H9 (cell line): ENCODE results near the gene UQCC2. TPM values are rescaled to one million over a fixed set of nuclear protein-coding genes. Genes with fewer than 3 reads are reported as not detected.

ENCODE experiments used
- DNase-seq: peaks from one replicate; pipeline ENCODE4 v3.0.0-alpha.2; 2017
- H2AFZ ChIP-seq: one replicate; pipeline ENCODE4 v1.6.1; 2013; ENCODE audit warnings: mild to moderate bottlenecking, low read length, control low read depth, moderate library complexity
- H2AK5ac ChIP-seq: 2 replicates; pipeline ENCODE4 v1.6.1; 2013; ENCODE audit warnings: low read length, control low read depth, mixed read lengths; ENCODE audit not compliant: insufficient read length
- H2BK120ac ChIP-seq: one replicate; pipeline ENCODE4 v1.6.1; 2013; ENCODE audit warnings: low read depth, mild to moderate bottlenecking, low read length, control low read depth, inconsistent platforms; ENCODE audit not compliant: poor library complexity, severe bottlenecking
- H2BK12ac ChIP-seq: 2 replicates; pipeline ENCODE4 v1.6.1; 2013; ENCODE audit warnings: low read length, control low read depth, mixed read lengths, low read depth; ENCODE audit not compliant: insufficient read length
- H2BK15ac ChIP-seq: 2 replicates; pipeline ENCODE4 v1.6.1; 2013; ENCODE audit warnings: low read depth, low read length, control low read depth
- H2BK20ac ChIP-seq: one replicate; pipeline ENCODE4 v1.6.1; 2013; ENCODE audit warnings: low read depth, mild to moderate bottlenecking, low read length, control low read depth, inconsistent platforms; ENCODE audit not compliant: poor library complexity, severe bottlenecking
- H2BK5ac ChIP-seq: 2 replicates; pipeline ENCODE4 v1.6.1; 2013; ENCODE audit warnings: low read length, control low read depth, mixed read lengths; ENCODE audit not compliant: insufficient read length
- H3K14ac ChIP-seq: 2 replicates; pipeline ENCODE4 v1.6.1; 2013; ENCODE audit warnings: low read length, control low read depth; ENCODE audit not compliant: insufficient read depth
- H3K18ac ChIP-seq: 2 replicates; pipeline ENCODE4 v1.6.1; 2013; ENCODE audit warnings: low read depth, mild to moderate bottlenecking, mixed read lengths, low read length, control low read depth; ENCODE audit not compliant: insufficient read length
- H3K23ac ChIP-seq: 2 replicates; pipeline ENCODE4 v1.6.1; 2013; ENCODE audit warnings: low read length, control low read depth, mixed read lengths, low read depth; ENCODE audit not compliant: insufficient read length
- H3K23me2 ChIP-seq: 2 replicates; pipeline ENCODE4 v1.6.1; 2013; ENCODE audit warnings: low read depth, mild to moderate bottlenecking, mixed read lengths, low read length, control low read depth; ENCODE audit not compliant: insufficient read length, poor library complexity, severe bottlenecking
- H3K27ac ChIP-seq: 2 replicates; pipeline ENCODE4 v1.5.1; 2013; ENCODE audit warnings: low read length, control low read depth, mixed read lengths, low read depth; ENCODE audit not compliant: insufficient read length
- H3K27me3 ChIP-seq: 2 replicates; pipeline ENCODE4 v1.6.1; 2013; ENCODE audit warnings: low read length, control low read depth, inconsistent platforms; ENCODE audit not compliant: insufficient read depth
- H3K4ac ChIP-seq: 2 replicates; pipeline ENCODE4 v1.6.1; 2013; ENCODE audit warnings: low read depth, mild to moderate bottlenecking, control low read depth, inconsistent platforms, low read length, moderate library complexity
- H3K4me1 ChIP-seq: 2 replicates; pipeline ENCODE4 v1.6.1; 2013; ENCODE audit warnings: low read length, control low read depth, inconsistent platforms; ENCODE audit not compliant: insufficient read depth
- H3K4me2 ChIP-seq: 2 replicates; pipeline ENCODE4 v1.6.1; 2013; ENCODE audit warnings: low read length, control low read depth, mixed read lengths; ENCODE audit not compliant: insufficient read length, insufficient read depth
- H3K56ac ChIP-seq: 2 replicates; pipeline ENCODE4 v1.6.1; 2013; ENCODE audit warnings: low read depth, mild to moderate bottlenecking, mixed read lengths, low read length, control low read depth; ENCODE audit not compliant: insufficient read length
- H3K79me1 ChIP-seq: 2 replicates; pipeline ENCODE4 v1.6.1; 2013; ENCODE audit warnings: low read depth, mild to moderate bottlenecking, moderate library complexity, low read length, control low read depth, inconsistent platforms; ENCODE audit not compliant: insufficient read depth, poor library complexity, severe bottlenecking
- H3K79me2 ChIP-seq: 2 replicates; pipeline ENCODE4 v1.6.1; 2013; ENCODE audit warnings: low read length, control low read depth, inconsistent platforms; ENCODE audit not compliant: insufficient read depth
- H3K9ac ChIP-seq: 2 replicates; pipeline ENCODE4 v1.6.1; 2013; ENCODE audit warnings: low read length, control low read depth, mixed read lengths; ENCODE audit not compliant: insufficient read length; ENCODE audit errors: extremely low read depth
- H3K9me3 ChIP-seq: one replicate; pipeline ENCODE4 v1.6.1; 2013; ENCODE audit warnings: low read depth, low read length, inconsistent platforms; ENCODE audit not compliant: control insufficient read depth
- H3T11ph ChIP-seq: one replicate; pipeline ENCODE4 v1.6.1; 2013; ENCODE audit warnings: mild to moderate bottlenecking, low read length, control low read depth, inconsistent platforms
- H4K20me1 ChIP-seq: one replicate; pipeline ENCODE4 v1.6.1; 2013; ENCODE audit not compliant: control insufficient read depth, insufficient read length, insufficient read depth
- H4K5ac ChIP-seq: 2 replicates; pipeline ENCODE4 v1.6.1; 2013; ENCODE audit warnings: low read depth, mild to moderate bottlenecking, mixed read lengths, low read length, control low read depth; ENCODE audit not compliant: insufficient read length
- H4K8ac ChIP-seq: replicated peaks from 2 replicates; pipeline ENCODE4 v1.6.1; 2013; ENCODE audit warnings: low read length, control low read depth, mixed read lengths, low read depth; ENCODE audit not compliant: insufficient read length
- H4K91ac ChIP-seq: 2 replicates; pipeline ENCODE4 v1.6.1; 2013; ENCODE audit warnings: low read depth, mild to moderate bottlenecking, moderate library complexity, mixed read lengths, low read length, control low read depth; ENCODE audit not compliant: insufficient read length
- H3K27ac Mint-ChIP-seq, 3 experiments: 2 replicates in 2 of 3; 3 replicates in 1 of 3; pipeline ENCODE4 v1.8.0; 2020 to 2021; ENCODE audit warnings: mixed read lengths in 3 of 3, mild to moderate bottlenecking in 1 of 3, moderate library complexity in 1 of 3
- H3K27me3 Mint-ChIP-seq: 2 replicates; pipeline ENCODE4 v1.8.0; 2021; ENCODE audit warnings: low read depth, mild to moderate bottlenecking, moderate library complexity, mixed read lengths
- H3K36me3 Mint-ChIP-seq, 3 experiments: 2 replicates in 2 of 3; 3 replicates in 1 of 3; pipeline ENCODE4 v1.8.0; 2020 to 2021; ENCODE audit warnings: low read depth in 3 of 3, mixed read lengths in 3 of 3; ENCODE audit not compliant: insufficient read depth in 1 of 3
- H3K4me1 Mint-ChIP-seq, 2 experiments: 2 replicates each; pipeline ENCODE4 v1.8.0; 2020; ENCODE audit warnings: mixed read lengths in 2 of 2
- H3K4me3 Mint-ChIP-seq, 2 experiments: 2 replicates in 1 of 2; 3 replicates in 1 of 2; pipeline ENCODE4 v1.8.0; 2020 to 2021; ENCODE audit warnings: mild to moderate bottlenecking in 2 of 2, mixed read lengths in 2 of 2, moderate library complexity in 1 of 2
- H3K9me3 Mint-ChIP-seq, 2 experiments: 2 replicates in 1 of 2; 3 replicates in 1 of 2; pipeline ENCODE4 v1.8.0; 2020; ENCODE audit warnings: mild to moderate bottlenecking in 2 of 2, mixed read lengths in 2 of 2, moderate library complexity in 1 of 2
- CTCF ChIP-seq: fragments of 200-600 bp; sonication (generic); conservative IDR thresholded peaks from 3 replicates; pipeline ENCODE4 v1.8.0; 2021; ENCODE audit warnings: antibody characterized with exemption, mild to moderate bottlenecking
- WGBS: extraction: QIAGEN DNeasy Blood & Tissue Kit; methylation state at CpG from one replicate; pipeline ENCODE4 v1.1.7; 2013; ENCODE audit warnings: missing lambda C conversion rate, low lambda C conversion rate, mixed read lengths; ENCODE audit not compliant: insufficient read length; ENCODE audit errors: extremely low coverage; 5-methylcytosine and 5-hydroxymethylcytosine counted together
- total RNA-seq: library from RNA; stranded (reverse); gene quantifications from 2 replicates; pipeline ENCODE4 v1.2.1, GENCODE V29; 2021

UQCC2 gene
- total RNA-seq, 1 experiment from 2014 or later: 140 TPM

- Histone ChIP-seq H3K79me1 (peaks cover 3% of the 10 kb centered on the region), H3K23me2 (no peaks in the 10 kb centered on the region), H2AK5ac (no peak overlapping the region), H2BK5ac (no peak overlapping the region), H3T11ph (no peak overlapping the region), H3K18ac (no peak overlapping the region), H2BK20ac (no peak overlapping the region), H4K91ac (no peak overlapping the region), H3K9ac (no peak overlapping the region), H4K5ac (no peak overlapping the region), H3K79me2 (no peaks in the 10 kb centered on the region), H3K27me3 (no peaks in the 10 kb centered on the region), H3K14ac (no peak overlapping the region), H4K8ac (no peak overlapping the region), H3K27ac (no peak overlapping the region), H2BK120ac (no peak overlapping the region), H3K9me3 (no peaks in the 10 kb centered on the region), H3K4me2 (no peak overlapping the region), H4K20me1 (no peaks in the 10 kb centered on the region), H2AFZ (no peak overlapping the region), H3K23ac (no peak overlapping the region), H3K4ac (no peak overlapping the region), H3K56ac (no peak overlapping the region), H3K4me1 (no peaks in the 10 kb centered on the region), H2BK12ac (no peak overlapping the region), H2BK15ac (no peak overlapping the region)
- no peaks in the 10 kb centered on the region for H3K27me3 Mint-ChIP-seq
- H3K4me1 Mint-ChIP-seq: peaks cover 32 to 41% of the 10 kb centered on the region in 2 experiments
- TF ChIP-seq CTCF: no peak
- no peak for DNase-seq
- H3K27ac Mint-ChIP-seq: no peak overlapping the region; a peak in 1 of 7 replicates
- no peak overlapping the region for H3K4me3 Mint-ChIP-seq
- WGBS: no CpG with 5 or more reads among the region's 9 CpGs
- H3K36me3 Mint-ChIP-seq: peaks cover 19 to 67% (median 49%) of the 10 kb centered on the region in 3 experiments; a peak in 6 of 7 replicates
- no peaks in the 10 kb centered on the region for H3K9me3 Mint-ChIP-seq
These were observed 6.1 kb downstream of the UQCC2 start for GRCh38 chr6:33705268-33705885.
